Measurements from ENCODE around the gene MCUR1.
"Not testable (repeated sequence)": the region's sequence is repeated elsewhere in the genome, so short reads cannot be mapped to it uniquely, and the experiment has no call there.

MCUR1 gene

DNA sequence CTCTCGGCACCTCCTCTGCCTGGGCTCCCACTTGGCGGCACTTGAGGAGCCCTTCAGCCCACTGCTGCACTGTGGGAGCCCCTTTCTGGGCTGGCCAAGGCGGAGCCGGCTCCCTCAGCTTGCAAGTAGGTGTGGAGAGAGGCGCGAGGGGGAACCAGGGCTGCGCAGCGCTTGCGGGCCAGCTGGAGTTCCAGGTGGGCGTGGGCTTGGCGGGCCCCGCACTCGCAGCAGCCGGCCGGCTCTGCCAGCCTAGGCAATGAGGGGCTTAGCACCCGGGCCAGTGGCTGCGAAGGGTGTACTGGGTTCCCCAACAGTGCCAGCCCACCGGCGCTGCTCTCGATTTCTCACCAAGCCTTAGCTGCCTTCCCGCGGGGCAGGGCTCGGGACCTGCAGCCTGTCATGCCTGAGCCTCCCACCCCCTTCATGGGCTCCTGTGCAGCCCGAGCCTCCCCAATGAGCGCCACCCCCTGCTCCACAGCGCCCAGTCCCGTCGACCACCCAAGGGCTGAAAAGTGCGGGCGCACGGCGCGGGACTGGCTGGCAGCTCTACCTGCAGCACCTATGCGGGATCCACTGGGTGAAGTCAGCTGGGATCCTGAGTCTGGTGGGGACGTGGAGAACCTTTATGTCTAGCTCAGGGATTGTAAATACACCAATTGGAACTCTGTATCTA lies 41.9 kb downstream of the MCUR1 start:
- not testable (repeated sequence) for DNase-seq

DNA sequence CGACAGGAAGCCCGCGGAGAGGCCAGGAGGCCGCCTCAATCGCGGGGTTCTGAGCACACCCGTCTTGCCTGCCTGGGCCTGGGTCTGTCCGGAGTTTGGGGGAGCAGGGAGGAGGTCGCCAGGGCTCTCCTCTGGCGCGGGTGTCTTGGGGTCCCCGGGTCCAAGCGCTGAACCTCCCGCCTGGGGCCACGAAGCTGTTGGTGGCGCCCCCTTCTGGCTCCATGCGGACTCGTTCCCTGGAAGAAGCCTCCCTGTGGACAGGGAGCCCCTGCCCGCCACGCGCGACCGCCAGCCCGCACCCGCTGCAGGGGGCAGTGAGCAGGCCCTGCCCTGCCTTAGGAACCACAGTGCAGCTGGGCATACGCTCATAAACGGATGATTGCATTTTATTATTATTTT lies 44.7 kb downstream of the MCUR1 start:
- no peak for DNase-seq

DNA sequence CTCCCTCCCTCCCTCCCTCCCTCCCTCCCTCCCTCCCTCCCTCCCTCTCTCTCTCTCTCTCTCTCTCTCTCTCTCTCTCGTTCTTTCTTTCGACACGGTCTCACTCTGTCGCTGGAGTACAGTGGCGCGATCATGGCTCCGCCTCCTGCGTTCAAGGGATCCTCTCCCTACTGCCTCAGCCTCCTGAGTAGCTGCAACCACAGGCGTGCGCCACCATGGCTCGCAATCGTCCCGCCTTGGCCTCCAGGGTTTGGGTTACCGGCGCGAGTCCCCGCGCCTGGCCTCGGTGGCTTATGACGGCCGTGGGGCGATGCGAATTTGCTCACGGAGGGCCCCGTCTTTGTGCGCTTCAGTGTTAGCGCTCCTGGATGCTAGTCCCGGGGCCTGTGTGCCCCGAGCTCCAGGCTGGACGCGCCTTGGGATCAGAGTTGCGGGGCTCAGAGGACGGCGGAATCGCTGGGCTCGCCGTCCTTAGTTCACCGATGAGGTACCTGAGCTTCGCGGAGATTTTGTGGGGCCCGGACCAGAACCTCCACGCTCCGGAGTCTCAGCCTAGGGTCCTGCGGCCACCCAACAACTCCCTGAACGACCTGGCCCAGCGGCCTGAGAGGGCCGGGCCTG lies 45.2 kb downstream of the MCUR1 start:
- no peak for DNase-seq

DNA sequence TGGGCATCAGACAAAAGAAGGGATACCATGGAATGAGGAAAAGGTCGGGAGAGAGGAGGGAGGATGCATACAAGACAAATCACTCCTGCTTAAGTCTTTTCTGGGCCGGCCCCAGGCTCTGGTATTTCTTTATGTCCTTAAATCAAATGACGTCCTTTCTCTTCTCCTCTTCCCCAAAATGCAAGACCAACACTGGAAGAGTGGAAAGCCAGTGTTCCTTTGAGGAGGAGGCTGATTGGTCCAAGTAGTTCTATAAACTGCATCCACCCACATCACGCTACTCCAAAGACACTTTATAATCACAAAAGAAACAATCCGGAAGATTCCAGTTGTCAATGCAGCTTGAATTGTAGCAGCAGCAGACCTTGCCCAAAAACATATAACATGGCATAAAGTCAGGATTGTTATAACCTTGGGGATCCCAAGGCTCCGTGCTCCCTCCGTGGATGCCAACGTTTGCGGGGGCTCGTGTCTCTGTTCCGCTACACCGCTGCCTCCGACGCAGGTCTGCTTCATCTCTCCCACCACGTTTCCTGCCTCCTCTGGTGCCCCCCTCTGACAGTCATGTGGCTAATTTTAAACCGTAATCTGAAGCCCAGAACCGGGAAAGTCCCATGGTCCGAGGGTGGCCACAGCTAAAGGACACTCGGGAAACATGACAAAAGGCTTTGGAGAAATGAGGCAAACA lies 47.1 kb downstream of the MCUR1 start:
- no peak for DNase-seq

DNA sequence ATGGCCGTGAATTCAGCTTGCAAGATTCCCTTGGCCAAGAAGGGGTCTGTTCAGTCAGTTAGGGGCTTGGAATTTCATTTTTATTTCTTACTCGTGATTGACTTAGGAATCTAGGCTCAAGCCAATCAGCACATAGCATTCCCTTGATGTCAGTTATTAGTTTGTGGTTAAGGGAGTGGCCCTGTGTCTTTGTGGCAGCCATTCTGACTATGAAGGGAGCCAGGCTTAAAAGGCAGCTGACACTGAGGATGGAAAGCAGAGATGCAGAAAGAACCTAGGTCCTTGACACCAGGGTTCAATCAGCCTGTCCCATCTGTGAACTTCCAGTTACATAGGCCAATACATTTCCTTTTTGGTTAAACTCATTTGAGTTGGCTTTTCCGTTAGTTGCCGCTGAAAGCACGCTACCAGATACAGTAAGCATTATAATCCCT lies 48.1 kb downstream of the MCUR1 start:
- DNase-seq = no peak

DNA sequence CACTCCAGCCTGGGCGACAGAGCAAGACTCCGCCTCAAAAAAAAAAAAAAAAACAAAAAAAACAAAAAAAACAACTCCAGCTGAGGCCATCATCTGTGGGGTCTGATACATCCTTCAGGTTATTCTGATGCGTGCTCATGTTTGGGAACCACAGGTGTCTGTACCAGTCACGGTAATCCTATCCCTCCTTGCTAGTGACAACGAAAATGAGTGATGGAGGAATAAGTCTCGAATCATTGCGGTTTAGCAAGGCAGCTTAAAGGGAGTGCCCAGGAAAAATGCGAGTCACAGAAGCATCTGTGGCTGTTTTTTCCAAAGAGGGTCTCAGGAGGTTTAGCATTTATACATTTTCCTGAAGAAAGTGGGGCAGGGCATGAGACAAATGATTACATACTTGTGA lies 48.8 kb downstream of the MCUR1 start:
- no peak for DNase-seq

DNA sequence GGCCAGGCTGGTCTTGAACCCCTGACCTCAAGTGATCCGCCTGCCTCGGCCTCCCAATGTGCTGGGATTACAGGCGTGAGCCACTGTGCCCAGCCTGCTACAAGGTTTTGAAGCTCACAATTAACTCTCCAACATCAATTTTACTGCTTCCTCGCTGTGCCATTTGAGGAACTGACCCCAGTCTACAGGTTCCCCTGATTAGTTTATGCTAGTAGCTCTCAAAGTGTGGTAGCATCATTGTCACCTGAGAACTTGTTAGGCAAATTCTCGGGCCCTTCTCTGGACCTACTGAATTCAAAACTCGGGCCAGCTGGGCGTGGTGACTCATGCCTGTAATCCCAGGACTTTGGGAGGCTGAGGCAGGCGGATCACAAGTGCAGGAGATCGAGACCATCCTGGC lies 49.4 kb downstream of the MCUR1 start:
- DNase-seq = no peak

DNA sequence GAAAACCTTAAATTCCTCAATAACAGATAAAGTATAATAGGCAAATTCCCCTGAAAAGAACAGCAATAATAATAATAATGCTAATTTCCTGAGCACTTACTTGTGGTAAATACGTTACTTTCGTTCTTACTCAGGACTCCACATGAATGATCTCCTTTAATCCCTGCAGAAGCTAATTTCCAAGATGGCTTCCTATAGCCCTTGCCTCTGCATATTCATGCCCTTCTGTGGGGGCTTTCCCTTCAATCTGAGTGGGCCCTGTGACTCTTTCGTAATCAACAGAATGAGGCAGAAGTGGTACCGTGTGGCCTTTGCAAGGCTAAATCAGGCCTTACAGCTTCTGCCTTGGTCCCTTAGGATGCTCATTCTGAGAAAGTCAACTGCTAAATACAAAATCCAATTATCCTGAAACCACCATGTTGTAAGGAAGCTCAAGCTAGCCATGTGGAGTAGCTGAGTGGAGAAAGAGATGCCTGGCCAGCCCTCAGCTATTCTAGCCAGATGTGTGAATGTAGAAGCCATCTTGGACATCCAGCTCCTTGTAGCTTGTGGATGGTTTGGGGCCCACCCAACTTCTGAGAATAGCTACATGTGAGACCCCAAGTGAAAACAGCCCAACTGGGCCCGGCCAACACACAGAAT lies 50.5 kb downstream of the MCUR1 start:
- DNase-seq = no peak

DNA sequence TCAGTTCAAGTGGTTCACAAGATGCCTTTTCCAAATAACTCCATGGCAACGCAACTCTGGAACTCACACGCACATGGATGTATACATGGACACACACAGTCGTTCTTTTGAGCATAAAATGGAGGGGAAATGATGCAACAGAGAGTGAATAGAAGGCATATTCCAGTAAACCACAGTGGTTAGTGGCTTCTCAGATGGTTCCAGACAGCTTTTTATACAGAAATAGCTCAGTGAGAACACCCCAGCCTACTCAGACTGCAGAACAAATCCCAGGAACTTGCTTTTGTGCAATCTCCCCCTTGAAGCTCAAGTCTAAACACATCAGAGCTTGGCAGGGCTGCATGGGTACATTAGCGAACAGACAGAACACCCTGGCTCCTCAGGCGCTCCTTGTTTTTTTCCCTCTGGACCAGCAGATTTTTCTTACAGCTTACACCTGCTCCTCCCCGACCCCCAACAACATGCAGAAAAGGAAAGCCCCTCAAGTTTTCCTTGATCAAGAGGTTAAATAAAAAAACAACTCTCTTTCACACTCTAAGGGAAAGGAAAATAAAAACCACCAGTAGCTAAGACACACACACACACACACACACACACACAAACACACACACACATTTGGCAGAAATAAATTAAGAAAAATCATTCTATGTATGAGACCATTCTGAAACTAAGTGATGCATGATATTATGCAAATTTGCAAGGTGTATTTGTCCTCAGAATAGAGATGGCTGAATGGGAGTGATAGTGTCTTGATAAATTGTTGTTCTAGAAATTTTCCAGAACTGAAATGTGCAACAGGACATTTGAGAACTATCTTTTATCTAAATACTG lies 51.5 kb downstream of the MCUR1 start:
- no peak for DNase-seq

DNA sequence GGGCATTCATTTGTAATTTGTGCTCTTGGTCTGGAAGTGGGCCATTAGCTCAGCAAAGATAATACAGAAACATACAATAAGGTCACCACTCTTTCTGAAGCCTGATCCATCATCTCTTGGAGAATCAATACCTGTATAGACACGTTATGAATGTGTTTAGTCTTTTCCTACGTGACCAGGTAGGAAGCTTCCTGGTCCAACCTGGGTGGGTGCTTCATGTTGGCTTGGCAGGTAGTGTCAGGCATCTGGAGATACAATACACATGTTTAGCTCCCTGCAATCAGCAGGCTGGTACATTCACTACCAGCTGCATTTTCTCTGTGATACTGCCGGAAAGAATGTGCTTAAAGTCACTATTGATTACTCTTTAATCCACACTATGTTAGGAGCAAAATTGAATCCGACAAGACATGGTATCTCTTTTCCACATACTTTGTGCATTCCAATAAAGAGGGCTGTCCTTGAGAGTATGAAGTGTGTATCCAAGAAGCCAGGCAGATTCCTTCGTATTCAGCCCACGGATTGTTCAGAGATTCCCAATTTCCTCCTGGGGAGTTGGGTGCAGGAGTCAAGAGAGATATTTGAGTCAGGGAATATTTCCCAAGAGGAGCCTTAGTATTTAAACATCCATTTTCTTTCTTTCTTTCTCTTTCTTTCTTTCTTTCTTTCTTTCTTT lies 52.9 kb downstream of the MCUR1 start:
- DNase-seq = no peak

DNA sequence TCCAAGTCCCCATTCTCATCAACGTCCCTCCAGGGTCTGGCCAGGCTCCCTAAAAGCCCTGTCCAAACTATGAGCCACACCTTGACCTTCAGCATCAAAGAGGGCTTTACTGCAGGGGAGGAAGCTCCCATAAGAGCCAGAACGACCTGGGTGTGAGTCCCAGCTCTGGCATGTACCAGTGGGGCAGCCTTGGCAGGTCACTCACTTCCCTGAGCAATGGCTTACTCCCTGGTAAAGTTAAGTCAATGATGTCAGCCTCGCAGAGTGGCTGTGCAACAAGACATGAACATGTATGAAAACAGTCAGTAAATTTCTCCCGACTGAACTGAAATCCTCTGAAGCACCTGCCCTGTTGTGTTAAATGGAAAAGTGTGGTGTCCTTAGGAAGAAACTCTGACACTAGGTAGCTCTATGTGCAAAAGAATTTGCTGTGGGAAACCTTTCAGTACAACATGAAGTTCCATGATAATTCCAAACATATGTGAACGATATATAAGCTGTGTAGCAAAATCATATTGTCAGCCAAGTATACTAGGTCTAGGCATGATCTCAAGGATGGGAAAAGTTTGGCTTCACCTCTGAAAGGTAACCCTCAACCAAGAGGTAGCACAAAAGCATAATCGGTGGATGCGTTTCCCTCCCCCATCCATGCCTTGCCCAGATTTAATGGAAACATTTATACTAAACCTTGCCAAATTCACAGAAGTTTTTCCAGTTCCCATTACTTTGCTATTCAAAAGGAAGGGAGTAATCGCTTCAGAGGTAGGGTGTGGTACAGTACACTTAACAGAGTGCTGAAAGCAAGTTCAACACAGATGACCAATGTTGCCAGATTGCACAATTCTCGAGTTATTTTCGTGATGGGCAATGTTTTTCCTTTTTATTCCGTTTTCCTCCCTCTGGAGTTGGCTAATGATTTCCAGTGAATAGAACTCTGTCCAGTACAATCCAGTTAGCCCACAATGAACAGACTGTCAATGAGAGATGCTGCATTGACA lies 53.8 kb downstream of the MCUR1 start:
- no peak for DNase-seq

DNA sequence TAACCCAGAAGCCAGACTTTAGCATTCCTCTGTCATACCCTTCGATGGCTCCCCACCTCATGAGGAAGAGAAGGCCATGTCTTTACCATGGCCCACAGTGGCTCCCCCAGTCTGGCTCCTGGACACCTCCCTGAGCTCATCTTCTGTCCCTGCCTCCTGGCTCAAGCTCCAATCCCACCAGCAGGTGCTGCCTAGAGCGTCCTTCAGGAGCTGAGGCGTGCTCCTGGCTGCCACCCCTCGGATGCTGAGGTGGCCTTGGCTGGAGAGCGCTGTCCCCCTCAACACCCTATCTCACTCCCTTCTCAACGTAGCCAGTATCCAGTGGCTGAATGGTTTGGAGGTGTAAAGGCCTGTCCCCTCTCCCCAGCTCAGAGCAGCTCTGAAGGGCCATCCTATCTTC lies 55.3 kb downstream of the MCUR1 start:
- no peak for DNase-seq

DNA sequence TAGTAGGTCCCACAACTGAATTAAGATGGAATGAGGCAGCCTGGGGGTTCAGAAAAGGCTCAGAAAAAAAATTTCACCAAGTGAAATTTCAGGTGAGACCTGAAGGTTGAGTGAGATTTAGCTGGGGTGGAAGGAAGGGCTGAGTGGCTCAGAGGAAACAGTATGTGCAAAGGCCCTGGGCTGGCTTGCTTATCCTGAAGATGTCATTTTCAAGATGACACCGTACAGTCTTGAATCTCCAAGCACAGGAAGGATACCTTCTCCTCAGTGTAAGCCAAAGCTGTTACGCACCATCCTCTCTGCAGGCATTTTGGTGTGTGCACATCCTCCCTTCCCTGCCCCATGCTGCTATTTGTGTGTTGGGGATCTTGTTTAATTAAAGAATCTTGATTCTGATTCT lies 59.7 kb downstream of the MCUR1 start:
- no peak for DNase-seq

DNA sequence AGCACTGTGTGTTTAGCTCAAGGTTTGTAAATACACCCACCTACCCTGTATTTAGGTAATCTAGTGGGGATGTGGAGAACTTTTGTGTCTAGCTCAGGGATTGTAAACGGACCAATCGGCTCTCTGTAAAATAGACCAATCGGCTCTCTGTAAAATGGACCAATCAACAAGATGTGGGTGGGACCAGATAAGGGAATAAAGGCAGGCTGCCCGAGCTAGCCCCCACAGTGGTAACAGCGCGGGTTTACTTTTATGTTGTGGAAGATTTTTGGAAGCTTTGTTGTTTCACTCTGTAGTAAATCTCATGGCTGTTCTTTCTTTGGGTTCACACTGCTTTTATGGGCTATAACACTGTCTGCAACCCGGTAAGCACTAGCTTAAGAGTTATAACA lies 70.6 kb downstream of the MCUR1 start:
- no peak for DNase-seq

DNA sequence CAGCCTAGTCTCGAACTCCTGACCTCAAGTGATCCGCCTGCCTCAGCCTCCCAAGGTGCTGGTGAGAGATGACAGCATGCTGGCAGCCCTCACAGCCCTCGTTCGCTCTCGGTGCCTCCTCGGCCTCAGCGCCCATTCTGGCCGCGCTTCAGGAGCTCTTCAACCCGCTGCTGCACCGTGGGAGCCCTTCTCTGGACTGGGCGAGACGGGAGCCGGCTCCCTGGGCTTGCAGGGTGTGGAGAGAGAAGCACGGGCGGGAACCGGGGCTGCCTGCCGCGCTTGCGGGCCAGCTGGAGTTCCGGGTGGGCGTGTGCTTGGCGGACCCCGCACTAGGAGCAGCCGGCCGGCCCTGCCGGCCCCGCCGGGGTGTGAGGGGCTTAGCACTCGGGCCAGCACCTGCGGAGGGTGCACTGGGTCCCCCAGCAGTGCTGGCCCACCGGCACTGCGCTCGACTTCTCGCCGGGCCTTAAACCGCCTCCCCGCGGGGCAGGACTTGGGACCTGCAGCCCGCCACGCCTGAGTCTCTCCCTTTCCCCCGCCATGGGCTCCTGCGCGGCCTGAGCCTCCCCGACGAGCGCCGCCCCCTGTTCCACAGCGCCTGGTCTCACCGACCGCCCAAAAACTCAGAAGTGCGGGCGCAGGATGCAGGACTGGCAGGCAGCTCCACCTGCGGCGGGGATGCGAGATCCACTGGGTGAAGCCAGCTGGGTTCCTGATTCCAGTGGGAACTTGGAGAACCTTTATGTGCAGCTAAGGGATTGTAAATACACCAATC lies 71.2 kb downstream of the MCUR1 start:
- no peak for DNase-seq

DNA sequence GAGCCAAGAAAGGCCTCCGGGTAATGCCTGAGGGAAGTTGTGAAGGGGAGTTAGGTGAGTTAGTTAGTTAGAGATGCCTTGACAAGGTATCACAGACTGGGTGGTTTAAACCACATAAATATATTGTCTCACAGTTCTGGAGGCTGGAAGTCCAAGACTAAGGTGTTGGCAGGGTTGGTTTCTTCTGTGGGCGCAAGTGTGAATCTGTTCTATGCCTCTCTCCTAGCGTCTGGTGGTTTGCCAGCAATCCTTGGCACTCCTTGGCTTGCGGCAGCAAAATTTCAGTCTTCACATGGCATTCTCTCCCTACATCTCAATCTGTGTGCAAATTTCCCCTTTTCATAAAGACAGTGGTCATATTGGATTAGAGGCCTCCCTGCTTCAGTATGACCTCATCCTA lies 73.0 kb downstream of the MCUR1 start:
- no peak for DNase-seq
